Panc1 (cell line): Measurements from ENCODE around the gene CYP51A1.

ENCODE experiments used
- CTCF ChIP-seq: fragments of 450-650 bp; IDR thresholded peaks from 2 replicates; pipeline ENCODE4 v1.5.1; 2017; ENCODE audit warnings: mild to moderate bottlenecking
- POLR2AphosphoS5 ChIP-seq: IDR thresholded peaks from 2 replicates; pipeline ENCODE4 v1.6.1; 2012; ENCODE audit warnings: mild to moderate bottlenecking, low read depth, low read length, moderate library complexity
- REST ChIP-seq, 2 experiments: IDR thresholded peaks; 2 replicates each; pipeline ENCODE4 v1.6.1; 2011 to 2012; ENCODE audit warnings: low read depth in 2 of 2, control low read depth in 1 of 2, low read length in 1 of 2, mild to moderate bottlenecking in 1 of 2, moderate library complexity in 1 of 2; ENCODE audit not compliant: insufficient read depth in 1 of 2
- SIN3A ChIP-seq: IDR thresholded peaks from 2 replicates; pipeline ENCODE4 v1.6.1; 2012; ENCODE audit warnings: low read depth, mild to moderate bottlenecking, low read length, moderate library complexity, borderline replicate concordance; ENCODE audit not compliant: insufficient read depth
- TCF7L2 ChIP-seq: IDR thresholded peaks from 2 replicates; pipeline ENCODE4 v1.6.1; 2011; ENCODE audit warnings: mild to moderate bottlenecking, low read depth, low read length, inconsistent platforms

- no peak for TF ChIP-seq CTCF
- TF ChIP-seq SIN3A: no peak
- TF ChIP-seq POLR2AphosphoS5: no peak
- TF ChIP-seq REST (IDR thresholded peaks at IDR 0.05; ENCODE audit: insufficient read depth in 1 of 2, low read depth in 2 of 2, low read length in 1 of 2): no peak
- no peak for TF ChIP-seq TCF7L2
These were observed 24.6 kb upstream of the CYP51A1 start for GRCh38 chr7:92158660-92159575.
